HG03108 (cell line): ENCODE results near the gene TAOK1.
"Not testable (repeated sequence)": the region's sequence is repeated elsewhere in the genome, so short reads cannot be mapped to it uniquely, and the experiment has no call there.

Source experiments
- ATAC-seq: cut with Tn5 transposase; IDR thresholded peaks from one replicate; pipeline ENCODE4 v1.9.1; 2021; ENCODE audit warnings: moderate library complexity; ENCODE audit not compliant: unreplicated experiment

Gene TAOK1

DNA sequence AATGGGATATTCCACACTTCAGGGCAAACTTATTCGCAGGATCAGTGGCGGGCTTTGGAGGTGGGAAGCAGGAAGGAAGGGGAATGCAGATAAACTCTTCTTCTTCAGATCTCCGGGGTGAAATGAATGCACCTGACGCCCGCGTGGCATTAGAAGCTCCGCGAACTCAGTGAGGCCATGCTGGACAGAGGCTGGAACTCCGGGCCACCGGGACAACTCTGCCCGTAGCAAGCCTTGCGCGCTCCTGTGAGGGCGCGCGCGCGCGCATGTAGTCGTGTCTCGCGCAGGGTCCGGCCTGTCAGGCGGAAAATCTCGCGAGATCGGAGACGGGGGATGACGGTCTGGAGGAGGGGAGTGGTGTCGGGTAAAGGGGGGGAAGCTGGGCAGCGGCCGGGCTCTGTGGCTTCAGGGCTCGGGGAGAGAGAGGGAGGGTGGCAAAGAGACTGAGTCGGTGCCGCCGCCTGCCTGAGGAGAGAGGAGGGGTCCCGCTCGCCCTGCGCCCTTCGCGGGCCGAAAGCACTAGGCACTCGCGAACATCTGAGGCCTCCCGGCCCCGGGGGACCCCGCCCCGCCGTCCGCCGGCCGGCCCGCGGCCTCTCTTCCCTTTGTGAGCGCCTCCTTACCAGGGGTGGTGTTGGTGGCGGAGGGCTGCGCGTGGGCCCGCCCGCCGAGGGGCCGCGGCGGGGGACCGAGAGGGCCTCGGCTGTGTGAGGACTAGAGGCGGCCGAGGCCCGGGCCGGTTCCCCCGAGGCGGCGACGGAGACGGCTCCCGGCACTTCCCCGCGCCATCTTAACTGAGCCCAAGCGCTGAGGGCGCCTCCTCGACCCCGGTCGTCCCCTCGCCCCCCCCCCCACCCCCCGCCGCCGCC lies at the start of gene TAOK1:
TAOK1 (plus strand) TSS at position 382 of the 869 bp plus-strand sequence. CDS start 61,186 bp downstream, outside the sequence.
- peak; percentile 87 for ATAC-seq

DNA sequence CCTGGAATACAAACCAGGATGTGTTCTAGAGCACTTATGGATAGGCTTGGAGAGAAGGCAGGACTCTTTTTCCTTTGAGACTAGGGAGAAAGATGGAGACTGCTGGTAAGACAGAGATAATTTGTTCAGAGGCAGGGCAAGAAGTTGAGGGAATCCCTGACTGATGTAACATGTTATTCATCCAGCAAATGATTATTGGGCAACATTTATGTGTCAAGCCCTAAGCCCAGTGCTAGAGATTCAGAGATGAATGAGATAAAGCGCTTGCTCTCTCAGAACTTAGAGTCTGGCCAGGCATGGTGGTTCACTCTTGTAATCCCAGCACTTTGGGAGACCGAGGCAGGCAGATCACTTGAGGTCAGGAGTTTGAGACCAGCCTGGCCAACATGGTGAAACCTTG lies 48.4 kb upstream of the TAOK1 start:
- ATAC-seq: no peak

DNA sequence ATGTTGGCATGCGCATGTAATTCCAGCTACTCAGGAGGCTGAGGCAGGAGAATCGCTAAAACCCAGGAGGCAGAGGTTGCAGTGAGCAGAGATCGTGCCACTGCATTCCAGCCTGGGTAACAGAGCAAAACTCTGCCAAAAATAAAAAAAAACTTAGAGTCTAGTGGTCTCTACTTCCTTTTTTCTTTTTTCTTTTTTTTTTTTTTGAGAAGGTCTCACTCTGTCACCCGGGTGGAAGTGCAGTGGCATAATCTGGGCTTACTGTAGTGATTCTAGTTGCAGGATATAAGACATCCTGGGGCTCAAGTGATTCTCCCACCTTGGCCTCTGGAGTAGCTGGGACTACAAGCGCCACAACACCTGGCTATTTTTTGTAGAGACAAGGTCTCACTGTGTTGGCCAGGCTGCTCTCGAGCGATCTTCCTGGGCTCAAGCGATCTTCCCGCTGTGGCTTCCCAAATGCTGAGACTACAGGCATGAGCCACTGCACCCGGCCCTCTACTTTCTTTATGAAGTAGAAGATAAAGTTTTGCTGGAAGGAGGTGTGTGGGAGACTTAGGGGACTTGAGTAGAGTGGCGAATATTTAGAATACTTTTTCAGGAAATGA lies 47.9 kb upstream of the TAOK1 start:
- ATAC-seq: no peak

GRCh38 chr17:29344201-29344856 lies 45.8 kb upstream of the TAOK1 start:
- no peak for ATAC-seq

DNA sequence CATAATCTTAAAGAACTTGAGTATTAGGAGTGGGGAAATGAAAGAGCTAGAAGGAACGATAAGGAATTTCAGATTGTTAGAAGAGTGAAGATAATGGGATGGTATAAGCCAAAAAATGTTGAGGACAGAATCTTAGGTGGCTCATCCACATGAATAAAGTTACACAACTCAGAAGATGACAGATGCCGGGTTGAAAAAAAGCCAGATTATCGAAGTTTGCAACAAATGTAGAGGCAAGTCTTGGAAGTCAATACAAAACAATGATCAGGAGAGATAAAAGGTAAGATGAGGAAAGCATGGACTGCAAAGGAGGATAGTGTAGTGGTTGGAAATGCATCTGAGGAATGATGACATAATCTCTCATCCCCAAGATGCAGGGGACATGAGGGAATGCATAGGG lies 45.1 kb upstream of the TAOK1 start:
- ATAC-seq: no peak

GRCh38 chr17:29345470-29345869 lies 44.7 kb upstream of the TAOK1 start:
- ATAC-seq: not testable (repeated sequence)

DNA sequence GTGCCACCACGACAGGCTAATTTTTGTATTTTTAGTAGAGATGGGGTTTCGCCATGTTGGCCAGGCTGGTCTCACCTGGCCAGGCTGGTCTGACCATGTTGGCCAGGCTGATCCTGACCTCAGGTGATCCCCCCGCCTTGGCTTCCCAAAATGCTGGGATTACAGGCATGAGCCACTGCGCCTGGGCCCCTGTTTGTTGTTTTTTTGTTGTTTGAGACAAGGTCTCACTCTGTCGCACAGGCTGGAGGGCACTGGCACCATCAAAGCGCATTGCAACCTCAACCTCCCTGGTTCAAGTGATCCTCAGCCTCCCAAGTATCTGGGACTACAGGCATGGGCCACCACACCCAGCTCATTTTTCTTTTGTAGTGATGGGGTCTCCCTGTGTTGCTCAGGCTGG lies 43.7 kb upstream of the TAOK1 start:
- no peak for ATAC-seq

DNA sequence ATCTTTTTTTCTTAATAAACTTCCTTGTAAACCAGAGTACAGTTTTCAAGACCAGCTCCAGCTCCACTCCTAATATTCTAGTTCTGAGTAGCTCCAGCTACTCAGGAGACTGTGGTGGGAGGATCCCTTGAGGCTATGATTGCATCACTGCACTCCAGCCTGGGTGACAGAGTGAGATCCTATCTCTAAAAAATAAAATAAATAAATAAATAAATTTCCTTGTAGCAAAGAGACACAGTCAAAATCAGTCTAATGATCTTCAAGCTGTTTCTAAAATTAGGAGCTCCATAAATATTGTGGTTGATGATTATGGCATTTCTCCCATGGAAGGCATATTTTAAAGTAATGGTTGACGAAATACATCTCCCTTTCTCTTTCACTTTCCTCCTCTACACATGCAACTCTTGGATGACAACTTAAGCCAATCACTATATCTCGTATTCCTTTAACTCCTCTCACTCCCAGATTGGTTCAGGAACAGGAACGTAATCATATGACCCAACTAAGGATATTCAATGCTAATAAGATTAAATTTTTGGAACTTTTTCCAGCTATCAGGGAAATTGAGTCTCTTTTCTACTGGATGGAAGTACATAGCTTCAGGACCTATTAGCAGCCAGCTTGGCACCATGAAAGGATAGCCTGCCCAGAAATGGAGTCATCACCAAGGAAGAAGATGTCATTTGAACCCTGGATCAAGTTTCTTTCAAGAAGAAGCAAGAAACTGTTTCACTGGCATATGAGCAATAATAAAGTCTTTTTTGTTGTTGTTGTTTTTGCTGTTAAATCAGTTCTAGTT lies 42.1 kb upstream of the TAOK1 start:
- ATAC-seq: no peak

DNA sequence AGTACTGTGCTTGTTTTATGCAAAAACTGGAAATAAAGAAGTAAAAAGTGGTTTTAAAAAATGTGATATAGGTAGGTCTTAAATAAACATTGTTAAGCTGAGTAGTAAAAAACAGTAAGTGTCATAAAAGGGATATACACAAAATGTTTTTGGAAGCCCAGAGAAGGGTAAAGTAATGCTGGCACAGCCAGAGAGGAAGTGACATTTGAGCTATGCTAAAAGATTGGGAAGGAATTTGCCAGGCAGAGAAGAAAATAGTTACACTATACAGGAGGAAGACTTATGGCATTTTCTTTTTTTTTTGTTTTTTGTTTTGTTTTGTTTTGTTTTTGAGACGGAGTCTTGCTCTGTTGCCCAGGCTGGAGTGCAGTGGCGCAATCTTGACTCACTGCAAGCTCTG lies 40.8 kb upstream of the TAOK1 start:
- ATAC-seq: no peak

DNA sequence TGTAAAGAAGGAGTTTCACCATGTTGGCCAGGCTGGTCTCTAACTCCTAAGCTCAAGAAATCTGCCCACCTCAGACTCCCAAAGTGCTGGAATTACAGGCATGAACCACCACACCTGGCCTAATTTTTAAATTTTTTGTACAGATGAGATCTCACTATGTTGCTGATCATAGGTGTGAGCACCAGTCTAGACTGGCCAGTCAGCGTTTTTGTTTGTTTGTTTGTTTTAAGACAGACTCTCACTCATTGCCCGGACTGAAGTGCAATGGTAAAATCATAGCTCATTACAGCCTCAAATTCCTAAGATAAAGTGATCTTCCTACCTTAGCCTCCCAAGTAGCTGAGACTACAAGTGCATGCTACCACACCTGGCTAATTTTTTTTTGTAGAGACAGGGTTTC lies 38.0 kb upstream of the TAOK1 start:
- ATAC-seq: no peak

DNA sequence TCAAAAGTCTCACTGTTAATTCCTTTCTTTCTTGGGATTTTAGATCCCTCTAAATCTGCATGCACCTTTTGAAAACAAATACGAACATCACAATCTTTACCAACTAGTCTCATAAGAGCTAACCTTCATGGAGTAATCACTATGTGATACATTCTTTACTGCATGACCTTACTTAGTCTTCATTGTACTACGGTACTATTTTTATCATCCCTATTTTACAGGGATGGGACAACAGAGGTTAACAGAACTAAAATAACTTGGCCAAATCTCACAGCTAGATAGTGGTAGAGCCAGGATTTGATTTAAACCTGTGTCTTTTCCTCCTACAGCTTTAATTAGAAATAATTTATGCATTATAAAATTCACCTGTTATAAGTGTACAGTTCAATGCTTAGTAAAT lies 32.9 kb upstream of the TAOK1 start:
- no peak for ATAC-seq

DNA sequence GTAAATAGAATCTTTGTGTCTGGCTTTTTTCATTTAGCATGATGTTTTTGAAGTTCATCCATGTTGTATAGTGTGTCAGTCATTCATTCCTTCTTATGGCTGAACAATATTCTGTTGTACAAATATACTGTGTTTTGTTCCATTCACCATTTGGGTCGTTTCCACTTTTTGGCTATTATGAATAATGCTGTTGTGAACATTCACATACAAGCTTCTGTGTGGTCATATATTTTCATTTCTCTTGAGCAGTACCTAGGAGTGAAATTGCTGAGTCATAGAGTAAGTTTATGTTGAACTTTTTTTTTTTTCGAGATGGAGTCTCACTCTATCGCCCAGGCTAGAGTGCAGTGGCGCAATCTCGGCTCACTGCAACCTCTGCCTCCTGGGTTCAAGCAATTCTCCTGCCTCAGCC lies 32.3 kb upstream of the TAOK1 start:
- no peak for ATAC-seq

GRCh38 chr17:29358416-29358815 lies 31.7 kb upstream of the TAOK1 start:
- no peak for ATAC-seq

- no peak for ATAC-seq
These were observed 30.4 kb upstream of the TAOK1 start for GRCh38 chr17:29359777-29360176.

DNA sequence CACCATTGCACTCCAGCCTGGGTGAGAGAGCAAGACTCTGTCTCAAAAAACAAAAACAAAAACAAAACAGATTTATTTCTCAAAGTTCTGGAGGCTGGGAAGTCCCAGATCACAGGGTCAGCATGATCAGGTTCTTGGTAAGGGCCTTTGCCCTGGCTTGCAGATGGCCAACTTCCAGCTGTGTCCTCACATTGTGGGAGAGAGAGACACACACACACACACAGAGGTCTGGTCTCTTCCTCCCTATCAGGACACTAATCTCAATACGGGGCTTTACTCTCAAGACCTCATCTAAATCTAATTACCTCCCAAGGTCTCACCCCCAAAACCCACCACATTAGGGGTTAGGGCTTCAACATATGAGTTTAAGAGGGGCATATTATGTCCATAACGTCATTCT lies 26.4 kb upstream of the TAOK1 start:
- ATAC-seq: no peak

- no peak for ATAC-seq
These were observed 25.5 kb upstream of the TAOK1 start for GRCh38 chr17:29364691-29365090.

DNA sequence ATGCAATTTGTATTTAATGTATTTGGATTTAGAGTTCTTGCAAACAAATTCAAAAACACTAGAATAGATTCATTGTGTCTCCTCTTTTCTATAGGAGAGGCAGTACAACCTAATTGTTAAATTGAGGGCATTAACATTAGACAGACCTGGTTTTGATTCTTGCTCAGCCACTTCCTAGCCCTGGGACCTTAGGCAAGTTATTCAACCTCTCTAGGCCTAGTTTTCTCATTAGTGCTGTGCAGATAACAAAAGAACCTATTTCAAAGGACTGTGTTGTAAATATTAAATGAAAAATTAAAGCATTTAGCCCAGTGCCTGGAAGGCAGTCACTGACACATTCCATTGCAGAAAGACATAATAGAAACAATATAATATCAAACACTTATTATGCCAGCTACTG lies 22.0 kb upstream of the TAOK1 start:
- no peak for ATAC-seq

- no peak for ATAC-seq
These were observed 21.2 kb upstream of the TAOK1 start for GRCh38 chr17:29368926-29369325.

GRCh38 chr17:29369831-29370735 lies 20.1 kb upstream of the TAOK1 start:
- ATAC-seq: no peak

DNA sequence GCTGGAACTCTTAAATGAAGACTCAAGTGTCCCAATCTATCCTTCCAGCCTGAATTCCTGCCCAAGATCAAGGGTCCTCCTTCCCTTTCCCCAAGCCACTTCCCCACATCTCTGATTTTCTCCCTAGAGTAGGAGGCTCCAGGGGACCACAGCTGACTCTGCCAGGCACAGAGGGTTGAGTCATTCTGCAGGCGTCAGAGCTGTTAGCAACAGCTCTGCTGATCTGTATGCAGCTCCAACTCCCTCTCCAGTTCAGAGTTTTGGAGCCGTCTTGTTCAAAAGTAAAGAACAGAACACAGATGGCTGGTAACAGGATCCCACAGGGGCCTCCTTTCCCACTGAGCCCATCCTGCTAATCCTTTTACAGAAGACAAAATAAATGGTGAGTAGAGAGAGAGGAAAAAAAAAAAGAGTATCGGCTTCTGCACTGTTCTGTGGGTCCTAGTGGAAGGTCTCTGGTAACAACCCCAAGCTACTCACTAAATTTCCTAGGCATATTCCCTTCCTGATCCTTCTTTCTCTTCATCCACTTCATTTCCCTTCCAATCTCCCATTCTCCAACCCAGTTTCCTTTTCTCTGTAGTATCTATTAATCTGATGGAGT lies 13.4 kb upstream of the TAOK1 start:
- ATAC-seq: no peak
